K562 (cell line): Measurements from ENCODE around the gene SPECC1L. TPM values are rescaled to one million over a fixed set of nuclear protein-coding genes. Genes with fewer than 3 reads are reported as not detected.
"Not testable (repeated sequence)": the region's sequence is repeated elsewhere in the genome, so short reads cannot be mapped to it uniquely, and the experiment has no call there.

Experiments used
- ATAC-seq: fragments of 200-7000 bp; cut with Tn5 transposase; 3 replicates; pipeline ENCODE4 v1.9.1; 2020; ENCODE audit warnings: moderate library complexity
- BruUV-seq: library from RNA; stranded (reverse); fragments of 400-500 nt; replicated peaks from 2 replicates; lab custom pipeline; 2021; lab: Mats Ljungman, UMichigan
- CTCF ChIA-PET: fragments of 300-600 bp; formaldehyde crosslinking; extraction: SDS; loops from one replicate; lab custom pipeline; 2021; ENCODE audit warnings: low intra/inter-chr PET ratio; lab: Yijun Ruan, JAX
- POLR2A ChIA-PET: fragments of 300-600, 350-650 bp; sonication (Branson Sonifier 250); formaldehyde crosslinking; extraction: SDS; loops from one replicate; lab custom pipeline; 2021; ENCODE audit warnings: antibody characterized with exemption, inconsistent platforms; lab: Yijun Ruan, JAX
- DNase-seq, 4 experiments: peaks; one replicate each; pipeline versions ENCODE4 v3.0.0 to v3.0.0-alpha.2; 2011 to 2018; ENCODE audit warnings: low spot score in 3 of 4, mixed read lengths in 3 of 4; ENCODE audit errors: extremely low read depth in 1 of 4
- FAIRE-seq: peaks from 2 replicates; lab custom pipeline; 2011; peaks lifted over from hg19 to GRCh38; lab: Jason Lieb, UNC
- H2AFZ ChIP-seq: 2 replicates; pipeline ENCODE4 v1.6.0; 2011; ENCODE audit warnings: low read depth, low read length, control low read depth, inconsistent platforms
- H3K27ac ChIP-seq: fragments of 200-600 bp; 3 replicates; pipeline ENCODE4 v1.8.0; 2011; ENCODE audit warnings: low read depth, mild to moderate bottlenecking, control low read depth, inconsistent platforms, low read length, moderate library complexity, mixed read lengths; ENCODE audit errors: extremely low read depth
- H3K27me3 ChIP-seq, 2 experiments: fragments of 300-600 bp in 1 of 2; 2 replicates in 1 of 2; 3 replicates in 1 of 2; pipeline versions ENCODE4 v1.6.0 to v1.8.0; 2011; ENCODE audit warnings: inconsistent platforms in 2 of 2, low read length in 2 of 2, mild to moderate bottlenecking in 1 of 2, mixed read lengths in 1 of 2, moderate library complexity in 1 of 2; ENCODE audit not compliant: control insufficient read depth in 2 of 2, insufficient read depth in 2 of 2
- H3K36me3 ChIP-seq: fragments of 300-600 bp; 3 replicates; pipeline ENCODE4 v1.8.0; 2011; ENCODE audit warnings: mild to moderate bottlenecking, low read length, inconsistent platforms; ENCODE audit not compliant: control insufficient read depth, insufficient read depth
- H3K4me1 ChIP-seq, 2 experiments: fragments of 200-600 bp in 1 of 2; replicated peaks in 1 of 2; 2 replicates in 1 of 2; 3 replicates in 1 of 2; pipeline versions ENCODE4 v1.5.1 to v1.8.0; 2011; ENCODE audit warnings: inconsistent platforms in 2 of 2, low read length in 2 of 2, mild to moderate bottlenecking in 1 of 2, mixed read lengths in 1 of 2, moderate library complexity in 1 of 2; ENCODE audit not compliant: control insufficient read depth in 2 of 2, insufficient read depth in 2 of 2
- H3K4me2 ChIP-seq: 2 replicates; pipeline ENCODE4 v1.6.1; 2011; ENCODE audit warnings: low read length, control low read depth, inconsistent platforms, mixed read lengths; ENCODE audit not compliant: insufficient read depth
- H3K4me3 ChIP-seq: fragments of 200-600 bp; sonication (generic), shearing (Covaris generic); 2 replicates; pipeline ENCODE4 v1.5.1; 2016; ENCODE audit warnings: control low read depth, inconsistent platforms
- H3K79me2 ChIP-seq: fragments of 200-600 bp; 3 replicates; pipeline ENCODE4 v1.8.0; 2011; ENCODE audit warnings: low read length, inconsistent platforms; ENCODE audit not compliant: control insufficient read depth, insufficient read depth
- H3K9ac ChIP-seq, 2 experiments: 2 replicates each; pipeline versions ENCODE4 v1.6.0 to v1.6.1; 2011; ENCODE audit warnings: low read depth in 2 of 2, low read length in 2 of 2, control low read depth in 1 of 2, inconsistent platforms in 1 of 2, mild to moderate bottlenecking in 1 of 2, mixed read lengths in 1 of 2; ENCODE audit not compliant: insufficient read depth in 1 of 2
- H3K9me1 ChIP-seq: one replicate; pipeline ENCODE4 v1.6.0; 2011; ENCODE audit warnings: inconsistent platforms, mild to moderate bottlenecking, low read length, moderate library complexity; ENCODE audit not compliant: control insufficient read depth, insufficient read depth
- H3K9me3 ChIP-seq: replicated peaks from 2 replicates; pipeline ENCODE4 v1.5.1; 2011; ENCODE audit warnings: low read depth, low read length, inconsistent platforms; ENCODE audit not compliant: control insufficient read depth, insufficient read depth
- H4K20me1 ChIP-seq: replicated peaks from 2 replicates; pipeline ENCODE4 v1.6.1; 2011; ENCODE audit warnings: low read length, inconsistent platforms, mixed read lengths; ENCODE audit not compliant: control insufficient read depth, insufficient read depth
- WGBS: fragments of 100-300 bp; shearing (Covaris generic); methylation state at CpG from one replicate; pipeline ENCODE4 v1.1.6; 2016; ENCODE audit warnings: low coverage, mixed read lengths; ENCODE audit not compliant: insufficient coverage; ENCODE audit errors: missing lambda C conversion rate; 5-methylcytosine and 5-hydroxymethylcytosine counted together
- in situ Hi-C: fragments of 300-500 bp; cut with MboI; formaldehyde crosslinking; loops from 4 replicates; pipeline ENCODE4 v1.15.0; 2018; ENCODE audit warnings: inconsistent platforms, mixed read lengths
- intact Hi-C: fragments of 100-400 bp; cut with micrococcal nuclease; formaldehyde crosslinking; loops from 2 replicates; pipeline ENCODE4 v1.14.2; 2022
- polyA plus RNA-seq, 8 experiments: library from polyadenylated mRNA; depleted of rRNA in 4 of 8; stranded (reverse) in 5 of 8; unstranded in 3 of 8; fragments of >200 nt; fragmentation: Nextera tagmentation in 2 of 8; fragmentation: Illumina TruSeq in 1 of 8; extraction: Ambion mirVana in 2 of 8; extraction: Trizol in 1 of 8; gene quantifications; 2 replicates each; pipeline versions ENCODE4 v1.2.1 to v1.2.3, GENCODE V29; 2011 to 2014; ENCODE audit warnings: inconsistent platforms in 1 of 8, missing spikeins in 1 of 8
- total RNA-seq, 7 experiments: library from RNA; depleted of rRNA in 6 of 7; stranded (reverse); fragments of >200 nt in 6 of 7; fragmentation: Illumina TruSeq in 2 of 7; extraction: Trizol in 2 of 7; gene quantifications; 2 replicates each; pipeline versions ENCODE4 v1.2.1 to v1.2.3, GENCODE V29; 2011 to 2021; ENCODE audit warnings: low replicate concordance in 1 of 7

Gene SPECC1L
- total and polyA plus RNA-seq, 9 of the 15 experiments (the other 6 are each of a cell fraction or from before 2014, with no cell fraction given) = 1.4 to 27.9 (median 14.5) TPM

DNA sequence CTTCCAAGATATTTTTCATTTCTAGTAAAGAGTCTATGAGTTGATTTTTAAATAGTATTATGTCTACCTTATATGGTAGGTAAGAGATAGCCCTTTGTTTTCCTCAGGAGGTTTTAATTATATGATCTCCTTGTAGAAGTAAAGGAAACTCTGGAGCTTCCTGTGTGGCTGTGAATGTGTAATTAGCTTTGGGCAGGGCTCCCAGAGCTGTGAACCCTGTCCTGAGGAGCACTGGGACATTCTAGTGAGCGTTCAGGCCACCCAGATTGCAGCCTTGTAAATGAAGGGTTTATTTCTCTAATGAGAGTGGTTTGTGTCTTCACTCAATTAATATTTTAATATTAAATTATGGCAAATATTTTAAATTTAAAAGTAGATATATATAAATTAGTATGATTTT, 24.3 kb downstream of the SPECC1L start:
- H4K20me1 ChIP-seq, FAIRE-seq, H3K36me3 ChIP-seq, H3K4me2 ChIP-seq, H3K27ac ChIP-seq, ATAC-seq, BruUV-seq, intact Hi-C loops, H3K9ac ChIP-seq, H3K4me1 ChIP-seq, DNase-seq, CTCF ChIA-PET, H3K9me3 ChIP-seq, H3K27me3 ChIP-seq, POLR2A ChIA-PET, H2AFZ ChIP-seq, H3K9me1 ChIP-seq, H3K4me3 ChIP-seq: not testable (repeated sequence)
- in situ Hi-C loops = loop anchor here (5.0 to 10.0 kb wide), 2 partner anchors 377 to 950 kb away; no protein-coding TSS in a partner anchor
- peaks cover 23% of the 10 kb centered on the region for H3K79me2 ChIP-seq
- no CpG with 5 or more reads among the region's 1 CpG for WGBS

DNA sequence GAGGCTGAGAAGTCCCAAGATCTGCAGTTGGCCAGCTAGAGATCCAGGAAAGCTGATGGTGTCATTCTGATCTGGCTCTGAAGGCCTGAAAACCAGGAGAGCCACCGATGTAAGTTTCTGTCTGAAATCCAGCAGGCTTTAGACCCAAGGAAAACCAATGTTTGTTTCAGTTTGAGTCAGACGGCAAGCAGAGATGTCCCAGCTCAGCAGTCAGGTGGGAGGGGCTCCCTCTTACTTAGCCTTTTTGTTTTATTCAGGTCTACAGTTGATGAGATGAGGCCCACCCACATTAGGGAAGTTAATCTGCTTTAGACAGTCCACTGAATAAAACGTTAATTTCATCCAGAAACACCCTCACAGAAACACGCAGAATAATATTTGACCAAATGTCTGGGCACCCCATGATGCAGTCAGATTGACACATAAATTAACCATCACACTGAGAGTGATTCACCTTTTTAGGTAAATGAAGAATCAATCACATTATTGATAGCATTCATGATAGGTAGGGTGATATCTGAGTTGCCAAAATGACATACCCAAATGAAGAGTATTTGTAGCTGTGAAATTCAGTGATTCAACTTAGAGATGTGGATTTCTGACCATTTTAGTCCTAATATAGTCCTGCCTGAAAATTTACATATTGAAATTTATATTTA, 28.0 kb downstream of the SPECC1L start:
- H3K4me2 ChIP-seq, CTCF ChIA-PET, DNase-seq, H3K4me1 ChIP-seq, intact Hi-C loops, FAIRE-seq, H3K27ac ChIP-seq, H4K20me1 ChIP-seq, H3K4me3 ChIP-seq, H3K9me3 ChIP-seq, ATAC-seq, H3K9ac ChIP-seq, H2AFZ ChIP-seq, BruUV-seq, H3K27me3 ChIP-seq, H3K79me2 ChIP-seq, H3K9me1 ChIP-seq, POLR2A ChIA-PET: not testable (repeated sequence)
- H3K36me3 ChIP-seq = peaks cover 12% of the 10 kb centered on the region; the same call in 1 of the 3 replicates
- in situ Hi-C loops = loop anchor here (10.0 kb wide), 1 partner anchor 954 kb away; no protein-coding TSS in a partner anchor
- WGBS = 51% methylated on average over 2 of the region's 4 CpGs

DNA sequence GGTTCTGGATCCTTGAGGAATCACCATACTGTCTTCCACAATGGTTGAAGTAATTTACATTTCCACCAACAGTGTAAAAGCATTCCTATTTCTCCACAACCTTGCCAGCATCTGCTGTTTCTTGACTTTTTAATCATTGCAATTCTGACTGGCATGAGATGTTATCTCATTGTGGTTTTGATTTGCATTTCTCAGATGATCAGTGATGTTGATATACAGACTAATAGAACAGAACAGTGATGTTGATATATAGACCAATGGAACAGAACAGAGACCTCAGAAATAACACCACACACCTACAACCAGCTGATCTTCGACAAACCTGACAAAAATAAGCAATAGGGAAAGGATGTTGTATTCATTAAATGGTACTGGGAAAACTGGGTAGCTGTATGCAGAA, 29.9 kb downstream of the SPECC1L start:
- DNase-seq, H3K4me3 ChIP-seq, H3K27ac ChIP-seq, in situ Hi-C loops, intact Hi-C loops, FAIRE-seq, CTCF ChIA-PET, H3K9me1 ChIP-seq, H3K9ac ChIP-seq, H3K4me1 ChIP-seq, POLR2A ChIA-PET, BruUV-seq, H2AFZ ChIP-seq, H3K79me2 ChIP-seq, H4K20me1 ChIP-seq, H3K27me3 ChIP-seq, ATAC-seq, H3K4me2 ChIP-seq, H3K9me3 ChIP-seq: not testable (repeated sequence)
- H3K36me3 ChIP-seq = peaks cover 25% of the 10 kb centered on the region; the same call in 2 of the 3 replicates
- WGBS = 93% methylated on average over 1 of the region's 1 CpG
